A204.1 (cell line): ENCODE results near the gene CUL2.
"Not testable (repeated sequence)": the region's sequence is repeated elsewhere in the genome, so short reads cannot be mapped to it uniquely, and the experiment has no call there.

Experiments
- FAIRE-seq: peaks from 2 replicates; lab custom pipeline; 2012; peaks lifted over from hg19 to GRCh38; lab: Jason Lieb, UNC

CUL2 gene

GRCh38 chr10:35079265-35079664, 10.9 kb downstream of the CUL2 start:
- FAIRE-seq, result no peak

DNA sequence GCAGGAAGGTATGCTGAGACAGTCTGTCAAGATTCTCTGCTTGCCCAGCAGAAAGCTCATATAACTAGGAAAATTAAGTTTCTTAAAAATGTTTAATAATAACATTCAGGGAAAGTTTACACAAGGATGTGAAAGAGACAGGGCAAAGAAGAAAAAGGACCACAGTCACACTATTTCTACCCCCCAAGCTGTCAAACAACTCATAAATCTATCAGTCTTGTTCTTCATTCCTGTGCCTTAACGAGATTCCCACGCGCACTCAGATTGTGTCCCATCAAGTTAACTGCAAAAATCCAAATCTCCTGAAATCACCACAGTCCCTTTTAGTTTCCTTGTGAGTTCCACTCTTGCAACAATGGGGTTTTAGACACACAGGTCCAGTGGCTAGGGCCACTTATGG, 14.9 kb downstream of the CUL2 start:
- no peak for FAIRE-seq

- no peak for FAIRE-seq
Observed at GRCh38 chr10:35074266-35074665, 15.9 kb downstream of the CUL2 start.

- FAIRE-seq, result no peak
Observed at GRCh38 chr10:35070521-35070920, 19.6 kb downstream of the CUL2 start.

DNA sequence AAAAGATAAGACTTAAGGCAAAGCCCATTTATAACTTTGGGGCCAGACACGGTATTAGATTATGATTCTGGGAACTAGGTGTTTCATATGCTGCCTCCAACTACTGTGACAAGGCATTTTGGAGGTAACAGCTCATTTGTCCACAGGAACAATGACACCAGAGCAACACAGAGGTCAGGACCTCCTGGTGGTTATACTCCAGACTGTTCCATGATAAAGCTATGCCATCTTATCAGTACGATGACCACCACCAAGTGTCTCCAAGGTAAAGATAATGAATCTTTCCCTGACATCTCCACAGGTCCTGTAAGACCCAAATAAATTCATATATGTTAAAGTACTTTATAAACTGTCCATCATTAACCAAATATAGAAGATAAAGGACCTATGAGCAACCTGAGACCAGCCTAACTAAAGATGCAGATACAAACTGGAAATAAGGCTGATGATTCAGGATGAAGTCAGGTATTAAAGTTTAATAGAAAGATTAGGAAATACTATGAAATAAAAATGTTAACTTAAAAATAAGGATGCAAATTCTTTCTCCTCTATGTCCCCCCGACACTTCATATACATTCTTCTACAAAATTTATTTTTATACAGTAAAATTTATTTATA, 26.2 kb downstream of the CUL2 start:
- FAIRE-seq, result no peak

DNA sequence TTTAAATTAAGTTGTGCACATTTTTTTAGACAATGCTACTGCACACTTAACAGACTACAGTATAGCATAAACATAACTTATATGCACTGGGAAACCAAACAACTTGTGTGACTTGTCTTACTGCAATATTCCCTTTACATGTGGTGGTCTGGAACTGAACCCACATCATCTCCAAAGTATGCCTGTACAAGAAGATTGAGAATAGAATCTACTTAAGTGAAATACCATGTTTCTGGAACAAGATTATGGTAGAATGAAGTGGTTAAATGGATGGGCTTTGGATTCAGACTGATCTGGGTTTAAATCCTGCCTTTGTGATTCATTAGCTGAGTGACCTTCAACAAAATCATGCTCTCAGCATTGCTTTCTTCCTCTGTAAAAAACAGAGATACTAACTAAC, 30.7 kb downstream of the CUL2 start:
- no peak for FAIRE-seq

- no peak for FAIRE-seq
Observed at GRCh38 chr10:35058686-35059085, 31.5 kb downstream of the CUL2 start.

DNA sequence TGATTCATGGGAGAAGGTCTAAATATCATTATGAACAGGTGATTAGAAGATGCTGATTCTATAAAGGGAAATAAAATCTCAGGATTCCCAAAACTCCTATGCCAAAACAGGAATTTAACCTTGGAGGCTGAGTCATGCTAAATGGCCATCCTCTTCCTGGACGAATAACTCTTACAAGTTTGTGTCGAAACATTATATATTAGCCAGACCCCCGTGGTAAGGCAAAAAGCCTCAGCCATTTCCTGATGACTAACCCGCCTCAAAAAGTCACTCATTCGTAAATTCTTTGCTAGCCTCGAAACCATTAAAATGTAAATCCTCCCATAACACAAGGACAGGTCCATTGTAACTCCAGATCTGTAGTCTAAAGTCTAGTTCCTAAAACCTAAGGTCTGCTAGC, 32.0 kb downstream of the CUL2 start:
- no peak for FAIRE-seq

GRCh38 chr10:35056686-35057085, 33.5 kb downstream of the CUL2 start:
- FAIRE-seq, result no peak

- FAIRE-seq, result no peak
Observed at GRCh38 chr10:35056133-35056532, 34.0 kb downstream of the CUL2 start.

DNA sequence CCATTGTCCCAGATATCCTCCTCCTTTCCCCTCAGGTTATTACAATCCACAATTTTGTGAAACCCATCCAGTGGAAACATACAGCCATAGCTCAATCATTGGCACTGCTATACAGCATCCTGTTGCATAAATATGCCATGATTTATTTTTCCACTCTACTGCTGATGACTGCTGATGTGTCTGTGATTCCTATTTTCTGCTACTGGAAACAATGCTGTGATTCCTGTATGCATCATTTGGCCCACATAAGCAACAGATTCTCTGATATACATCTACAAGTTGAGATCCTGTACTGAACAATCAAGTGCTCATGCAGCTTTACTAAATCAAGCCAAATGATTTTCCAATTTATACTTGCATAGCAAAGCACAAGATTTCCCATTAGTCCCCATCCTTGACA, 39.6 kb downstream of the CUL2 start:
- FAIRE-seq, result no peak

DNA sequence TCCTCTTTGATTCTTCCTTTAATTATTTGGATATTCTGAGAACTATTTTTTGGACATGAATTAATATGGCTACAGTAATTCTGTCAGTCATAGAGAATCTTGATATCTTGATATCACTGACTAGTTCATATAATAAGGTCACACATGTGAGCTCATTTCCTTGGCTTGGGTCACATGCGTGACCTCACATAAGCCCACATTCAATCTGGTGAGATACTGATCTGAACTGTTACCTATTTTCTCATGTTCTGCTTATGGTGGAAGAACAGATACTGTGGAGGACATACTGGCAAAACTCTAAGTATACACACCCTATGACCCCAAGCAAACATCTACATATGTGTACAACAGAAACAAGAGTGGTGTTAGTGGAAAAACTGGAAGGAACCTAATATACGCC, 44.1 kb downstream of the CUL2 start:
- FAIRE-seq, result no peak

DNA sequence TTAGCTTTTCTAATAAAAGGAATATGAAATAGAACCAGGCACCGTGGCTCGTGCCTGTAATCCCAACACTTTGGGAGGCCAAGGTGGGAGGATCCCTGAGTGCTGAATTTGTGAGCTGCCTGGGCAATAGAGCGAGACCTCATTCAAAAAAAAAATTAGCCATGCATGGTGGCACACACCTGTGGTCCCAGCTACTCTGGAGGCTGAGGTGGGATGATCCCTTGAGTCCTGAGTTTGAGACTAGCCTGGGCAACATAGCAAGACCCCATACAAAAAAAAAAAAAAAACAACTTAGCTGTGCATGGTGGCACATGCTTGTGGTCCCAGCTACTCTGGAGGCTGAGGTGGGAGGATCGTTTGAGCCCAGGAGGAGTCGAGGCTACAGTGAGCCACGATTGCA, 44.9 kb downstream of the CUL2 start:
- not testable (repeated sequence) for FAIRE-seq

DNA sequence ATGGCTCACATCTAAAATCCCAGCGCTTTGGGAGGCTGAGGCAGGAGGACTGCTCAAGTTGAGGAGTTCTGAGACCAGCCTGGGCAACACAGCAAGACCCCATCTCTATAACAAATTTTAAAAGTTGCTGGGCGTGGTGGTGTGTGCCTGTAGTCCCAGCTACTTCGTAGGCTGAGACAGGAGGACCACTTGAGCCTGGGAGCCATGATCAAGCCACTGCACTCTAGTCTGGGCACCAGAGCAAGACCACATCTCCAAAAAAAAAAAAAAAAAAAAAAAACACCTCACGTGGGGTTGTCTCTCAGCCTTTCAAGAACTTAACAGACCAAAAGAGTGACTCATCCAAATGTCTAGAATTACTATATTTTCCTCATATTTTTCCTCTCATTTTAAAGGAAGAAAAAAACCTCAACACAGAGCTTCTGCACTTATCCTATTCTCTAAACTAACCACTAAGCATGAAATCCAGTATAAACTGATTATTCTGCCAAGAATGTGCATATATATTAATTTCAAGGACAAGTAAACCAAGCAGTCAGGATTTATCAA, 46.3 kb downstream of the CUL2 start:
- FAIRE-seq, result no peak

DNA sequence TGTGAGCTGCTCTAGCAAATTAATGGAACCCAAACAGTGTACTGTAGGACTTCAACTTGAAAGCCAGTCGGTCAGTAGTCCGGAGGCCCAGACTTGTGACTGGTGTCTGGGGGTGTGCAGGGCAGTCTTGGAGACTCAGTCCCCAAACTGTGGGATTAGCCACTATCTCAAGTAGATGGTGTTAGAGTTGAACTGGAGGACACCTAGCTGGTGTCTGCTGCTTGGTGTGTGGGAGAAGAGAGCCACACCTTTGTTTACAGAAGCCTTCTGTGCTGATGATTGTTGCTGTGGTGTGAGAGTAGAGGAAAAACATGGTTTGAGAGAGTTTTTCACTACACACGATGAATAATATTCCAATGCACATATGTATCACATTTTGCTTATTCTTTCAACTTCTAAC, 47.4 kb downstream of the CUL2 start:
- no peak for FAIRE-seq

- FAIRE-seq, result no peak
Observed at GRCh38 chr10:35041502-35041879, 48.6 kb downstream of the CUL2 start.

- FAIRE-seq, result no peak
Observed at GRCh38 chr10:35040760-35041501, 49.2 kb downstream of the CUL2 start.

GRCh38 chr10:35037104-35037503, 53.0 kb downstream of the CUL2 start:
- FAIRE-seq, result no peak

GRCh38 chr10:35035606-35036005, 54.5 kb downstream of the CUL2 start:
- FAIRE-seq, result no peak

DNA sequence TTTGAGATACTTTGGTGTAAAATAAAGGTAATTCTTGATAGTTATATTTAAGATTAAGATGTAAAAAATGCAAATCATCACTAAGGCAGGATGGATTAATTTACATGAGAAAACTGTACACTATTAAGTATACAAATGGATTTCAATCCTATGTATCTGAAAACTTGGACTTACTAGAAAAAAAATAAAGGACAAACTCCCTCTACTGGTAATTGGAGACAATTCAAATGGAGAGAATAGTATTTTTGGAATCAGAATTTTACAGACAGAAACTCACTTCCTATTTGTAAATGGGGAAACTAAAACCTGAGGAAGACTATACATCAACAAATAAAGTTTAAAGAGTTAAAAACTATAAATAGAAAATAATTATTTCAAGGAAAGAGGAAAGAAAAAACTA, 62.6 kb downstream of the CUL2 start:
- FAIRE-seq, result peak; percentile 97

GRCh38 chr10:35025916-35026315, 64.2 kb downstream of the CUL2 start:
- no peak for FAIRE-seq

GRCh38 chr10:35020481-35020880, 69.7 kb downstream of the CUL2 start:
- no peak for FAIRE-seq

- FAIRE-seq, result no peak
Observed at GRCh38 chr10:35019041-35020024, 70.8 kb downstream of the CUL2 start.
